NCI-H82 (cell line): ENCODE results near the gene CHI3L1.

Experiments
- DNase-seq: peaks from one replicate; lab custom pipeline; 2025; lab: John Stamatoyannopoulos, UW

The CHI3L1 gene

DNA sequence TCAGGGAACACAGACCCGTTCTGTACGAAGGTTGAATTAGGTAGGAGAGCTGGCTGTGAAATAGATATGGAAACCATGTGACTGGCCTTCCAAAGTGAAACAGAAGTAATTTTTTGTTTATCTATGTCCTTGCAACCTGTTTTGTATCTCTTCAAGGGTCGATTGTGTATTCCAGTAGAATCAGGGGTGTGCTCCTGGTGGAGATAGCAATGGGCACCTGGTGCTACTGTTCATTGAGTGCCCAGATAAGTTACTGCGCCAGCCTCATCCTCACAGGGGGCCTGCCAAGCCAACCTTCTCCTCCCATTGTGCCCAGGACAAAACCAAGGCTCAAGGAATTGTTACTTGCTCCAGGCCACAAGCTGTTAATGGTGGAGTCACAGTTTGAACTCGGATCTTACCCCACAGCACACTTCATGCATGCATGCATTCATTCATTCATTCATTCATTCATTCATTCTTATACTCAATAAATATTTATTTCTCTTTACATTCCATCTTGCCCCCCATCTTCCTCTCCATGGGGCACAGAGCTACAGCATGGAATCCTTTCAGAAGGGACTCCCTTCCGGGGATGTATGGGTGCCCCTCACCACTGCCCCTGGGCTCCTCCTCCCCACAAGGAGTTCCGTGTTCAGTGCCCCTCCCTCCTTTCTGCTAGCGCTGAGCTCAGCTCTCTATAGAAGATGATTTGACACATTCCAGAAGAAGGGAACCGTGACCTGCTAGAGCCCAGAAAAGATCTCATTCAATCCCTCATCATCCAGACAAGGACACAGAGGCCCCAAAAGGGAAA lies 34.9 kb downstream of the CHI3L1 start:
- no peak for DNase-seq

DNA sequence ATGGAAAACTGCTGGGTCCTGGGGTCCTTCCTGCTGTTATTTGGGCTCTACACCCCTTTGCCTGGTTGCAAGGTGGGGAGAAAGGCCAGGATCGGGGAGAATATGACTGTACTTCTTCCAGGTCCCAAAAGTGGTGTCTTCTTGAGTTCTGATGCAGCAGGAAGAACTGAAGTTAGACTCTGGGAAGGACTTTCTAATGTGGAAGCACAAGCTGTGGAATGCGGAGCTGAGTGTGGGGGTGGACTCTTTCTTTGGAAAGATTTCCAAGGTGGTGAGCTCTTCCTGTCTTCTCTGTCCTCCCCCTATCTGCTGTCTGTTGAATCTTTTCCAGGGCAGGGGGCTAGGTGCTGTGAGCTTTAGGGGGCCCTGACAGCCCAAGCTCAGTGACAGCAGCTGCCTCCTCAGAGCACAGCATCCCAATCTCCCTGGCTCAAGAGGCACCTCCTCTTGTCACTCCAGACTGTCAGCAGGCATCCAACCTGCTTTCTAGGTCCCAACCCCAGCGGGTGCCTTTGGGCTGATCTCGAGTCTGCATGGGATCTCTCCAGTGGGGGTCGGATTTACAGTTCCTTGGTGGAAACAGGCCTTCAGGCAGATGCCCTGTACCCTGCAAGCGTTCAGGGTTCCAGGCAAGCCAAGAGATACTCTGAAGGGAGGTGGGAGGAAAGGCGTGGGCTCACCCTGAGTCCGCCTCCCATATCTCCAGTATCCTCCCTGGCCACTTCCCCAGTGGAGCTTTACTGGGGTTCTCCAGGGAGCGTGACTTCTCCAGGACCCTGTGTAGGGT lies 35.8 kb downstream of the CHI3L1 start:
- DNase-seq, result peak; percentile 52

DNA sequence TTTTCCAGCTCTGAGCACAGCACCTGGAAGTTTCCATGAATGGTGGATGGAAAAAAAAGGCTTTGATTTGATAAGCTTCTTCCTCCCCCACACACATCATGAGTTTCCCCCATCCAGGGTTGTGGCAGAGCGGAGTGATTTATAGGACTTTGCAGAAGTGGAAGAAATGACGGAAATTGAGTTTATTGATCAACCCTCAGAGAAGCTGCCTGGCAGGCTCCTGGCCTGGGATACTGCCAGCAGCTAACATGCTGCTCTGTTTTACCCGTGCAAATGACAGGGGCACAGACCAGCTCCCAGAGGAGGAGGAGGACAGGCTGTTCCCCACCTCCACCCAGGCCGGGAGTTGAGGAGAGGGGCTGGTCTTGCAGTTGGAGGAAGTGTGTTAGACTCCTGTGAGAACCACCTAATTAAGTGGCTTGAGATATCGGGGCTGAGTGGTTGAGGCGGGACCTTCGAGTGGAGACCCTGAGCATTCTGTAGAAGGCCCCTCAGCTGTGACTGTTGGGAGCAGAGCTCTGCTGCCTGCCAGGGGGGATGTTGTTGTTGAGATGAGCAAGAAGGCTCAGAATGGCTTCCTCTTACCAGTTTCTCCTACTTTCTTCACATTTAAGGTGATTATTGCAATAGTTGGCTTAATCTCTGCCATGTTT lies 37.2 kb downstream of the CHI3L1 start:
- DNase-seq, result no peak

DNA sequence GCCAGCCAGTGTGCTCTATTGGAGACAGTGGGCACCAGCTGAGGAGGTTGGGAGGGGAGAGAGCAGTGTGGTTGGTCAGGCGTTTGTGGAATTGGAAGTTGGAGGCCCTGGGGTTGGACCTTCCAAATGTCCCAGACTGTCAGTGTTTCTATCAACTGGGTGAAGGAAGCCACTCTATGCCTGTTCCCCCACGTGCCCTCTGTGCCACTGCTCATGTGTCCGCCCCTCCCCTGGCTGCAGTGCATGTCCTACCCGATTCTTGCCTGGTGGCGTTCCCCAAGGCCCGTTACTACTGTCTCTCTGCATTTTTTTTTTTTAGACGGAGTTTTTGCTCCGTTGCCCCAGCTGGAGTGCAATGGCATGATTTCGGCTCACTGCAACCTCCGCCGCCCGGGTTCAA lies 37.9 kb downstream of the CHI3L1 start:
- DNase-seq, result no peak

DNA sequence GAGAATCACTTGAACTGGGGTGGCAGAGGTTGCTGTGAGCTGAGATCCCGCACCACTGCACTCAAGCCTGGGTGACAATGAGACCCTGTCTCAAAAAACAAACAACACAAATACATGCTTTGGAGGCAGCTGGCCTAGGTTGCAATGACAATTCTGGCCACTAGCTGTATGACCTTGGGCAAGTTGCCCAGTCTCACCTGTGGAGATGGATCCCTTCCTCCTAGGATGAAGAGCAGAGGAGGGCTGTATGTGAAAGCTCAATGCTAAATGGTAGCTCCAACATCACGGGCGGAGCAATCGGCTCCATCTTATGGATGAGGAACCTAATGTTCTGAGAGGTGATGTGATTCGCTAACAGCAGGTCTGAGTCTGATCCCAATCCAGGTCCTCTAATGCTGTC lies 38.4 kb downstream of the CHI3L1 start:
- peak; percentile 42 for DNase-seq

DNA sequence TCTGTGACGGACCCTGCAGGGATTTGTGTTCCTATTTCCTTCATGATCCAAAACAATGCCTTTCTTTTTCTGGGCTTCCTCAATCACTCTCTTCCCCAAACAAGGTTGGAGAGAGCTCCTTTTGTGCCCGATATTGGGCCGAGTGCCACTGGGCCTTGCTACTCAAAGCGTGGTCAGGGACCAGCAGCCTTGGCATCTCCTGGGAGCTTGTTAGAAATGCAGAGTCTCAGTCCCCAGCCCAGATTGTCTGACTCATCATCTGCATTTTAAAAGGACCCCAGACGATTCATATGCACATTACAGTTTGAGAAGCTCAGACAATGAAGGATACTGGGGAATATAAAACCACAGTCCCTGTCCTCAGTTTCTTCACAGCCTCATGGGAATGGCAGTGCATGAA lies 39.1 kb downstream of the CHI3L1 start:
- DNase-seq, result no peak

DNA sequence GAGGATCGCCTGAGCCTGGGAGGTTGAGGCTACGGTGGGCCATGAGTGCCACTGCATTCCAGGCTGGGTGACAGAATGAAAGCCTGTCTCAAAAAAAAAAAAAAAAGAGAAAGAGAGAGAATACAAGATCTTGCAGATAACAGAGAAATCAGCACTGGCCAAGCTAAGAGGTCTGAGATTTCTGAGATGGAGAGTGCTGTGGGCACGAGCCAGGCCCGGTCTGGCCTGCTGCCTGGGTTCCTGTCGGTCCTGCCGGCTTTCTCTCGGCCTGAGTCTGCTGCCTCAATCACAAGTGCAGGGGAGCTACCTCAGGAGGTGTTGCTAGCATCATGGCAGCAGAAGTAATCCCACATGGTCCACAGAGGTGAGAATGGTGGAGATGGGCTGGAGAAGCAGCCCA lies 40.0 kb downstream of the CHI3L1 start:
- DNase-seq, result no peak

DNA sequence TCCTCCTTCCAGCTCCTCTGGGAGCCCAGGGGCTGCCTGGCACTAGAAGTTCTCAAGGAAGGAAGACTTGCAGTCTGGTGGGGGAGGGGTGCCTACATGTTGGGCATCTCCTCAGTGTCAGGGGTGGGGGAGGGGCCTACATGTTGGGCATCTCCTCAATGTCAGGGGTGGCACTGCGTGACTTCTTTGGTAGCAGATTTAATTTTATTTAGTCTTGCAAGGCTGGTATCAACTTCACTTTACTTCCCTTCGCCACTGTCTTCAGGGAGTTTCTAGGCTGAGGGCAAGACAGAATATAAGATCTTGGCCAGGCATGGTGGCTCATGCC lies 40.5 kb downstream of the CHI3L1 start:
- DNase-seq, result no peak

DNA sequence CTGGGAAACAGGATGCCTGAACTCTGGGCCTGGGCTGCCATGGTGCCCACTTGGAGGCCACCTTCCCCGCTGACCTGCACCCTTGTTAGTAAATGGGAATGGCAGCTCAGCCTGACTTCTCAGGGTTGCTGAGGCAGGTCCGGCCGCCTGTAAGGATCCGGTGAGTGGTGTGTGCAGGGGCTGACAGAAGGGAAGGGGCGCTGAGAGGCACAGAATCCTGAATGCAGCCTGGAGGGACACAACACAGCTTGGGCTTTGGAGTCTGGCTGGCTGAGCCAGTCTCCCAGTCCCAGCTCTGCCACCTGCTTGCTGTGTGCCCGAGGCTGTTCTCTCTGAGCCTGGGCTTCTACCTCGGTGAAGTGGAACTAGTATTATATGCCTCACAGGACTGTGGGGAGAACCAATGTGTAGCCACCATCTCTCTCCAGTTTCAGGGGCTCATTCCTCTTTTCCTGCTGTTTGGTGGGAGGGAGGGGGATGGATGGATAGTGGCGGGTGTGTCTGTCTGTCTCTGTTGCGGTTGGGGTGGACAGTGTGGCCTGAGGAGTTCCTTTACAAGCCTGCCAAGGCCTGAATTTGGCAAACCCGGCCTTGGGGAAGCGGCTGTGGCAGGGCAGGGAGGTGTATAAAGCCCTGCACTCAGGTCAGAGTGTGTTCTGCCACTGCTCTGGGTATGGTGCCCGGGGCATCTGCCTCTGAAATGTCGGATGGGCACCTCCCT lies 41.0 kb downstream of the CHI3L1 start:
- DNase-seq, result no peak

DNA sequence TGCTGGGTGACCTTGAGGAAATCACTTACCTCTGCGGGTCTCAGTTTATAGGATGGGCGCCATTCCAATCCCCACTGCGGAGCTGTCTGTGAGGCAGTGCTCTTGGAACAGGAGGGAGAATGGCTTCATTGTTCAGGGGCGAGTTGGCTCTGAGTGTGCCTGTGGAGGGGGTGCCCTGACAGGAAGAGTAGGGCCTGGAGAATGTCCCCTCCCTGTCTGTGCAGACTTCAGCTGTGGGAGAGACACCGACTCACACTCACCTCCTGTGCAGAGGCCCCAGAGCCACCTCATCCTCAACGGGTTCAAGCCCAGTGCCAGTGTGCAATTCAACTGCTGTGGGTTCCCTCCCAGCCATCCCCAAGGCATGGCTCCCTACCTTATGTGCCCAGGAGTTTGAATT lies 41.8 kb downstream of the CHI3L1 start:
- DNase-seq, result no peak

DNA sequence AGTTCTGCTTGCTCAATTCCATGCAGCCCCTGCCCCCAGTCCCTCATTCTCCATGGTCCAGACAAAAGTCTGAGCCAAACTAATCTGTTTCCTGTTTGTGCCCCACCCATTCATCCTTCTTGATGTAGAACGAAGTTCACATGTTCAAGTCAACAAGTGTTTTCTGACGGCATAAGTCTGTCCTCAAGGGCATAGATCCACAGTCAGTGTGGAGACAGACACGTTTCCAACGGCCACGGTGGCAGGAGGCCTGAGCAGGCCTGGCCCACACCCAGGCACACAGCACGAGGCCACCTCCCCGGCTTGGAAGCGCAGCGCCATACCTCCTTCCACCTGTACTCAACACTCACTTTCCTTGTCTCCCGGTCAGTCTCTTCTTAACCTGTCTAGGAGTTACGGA lies 42.9 kb downstream of the CHI3L1 start:
- DNase-seq, result no peak

DNA sequence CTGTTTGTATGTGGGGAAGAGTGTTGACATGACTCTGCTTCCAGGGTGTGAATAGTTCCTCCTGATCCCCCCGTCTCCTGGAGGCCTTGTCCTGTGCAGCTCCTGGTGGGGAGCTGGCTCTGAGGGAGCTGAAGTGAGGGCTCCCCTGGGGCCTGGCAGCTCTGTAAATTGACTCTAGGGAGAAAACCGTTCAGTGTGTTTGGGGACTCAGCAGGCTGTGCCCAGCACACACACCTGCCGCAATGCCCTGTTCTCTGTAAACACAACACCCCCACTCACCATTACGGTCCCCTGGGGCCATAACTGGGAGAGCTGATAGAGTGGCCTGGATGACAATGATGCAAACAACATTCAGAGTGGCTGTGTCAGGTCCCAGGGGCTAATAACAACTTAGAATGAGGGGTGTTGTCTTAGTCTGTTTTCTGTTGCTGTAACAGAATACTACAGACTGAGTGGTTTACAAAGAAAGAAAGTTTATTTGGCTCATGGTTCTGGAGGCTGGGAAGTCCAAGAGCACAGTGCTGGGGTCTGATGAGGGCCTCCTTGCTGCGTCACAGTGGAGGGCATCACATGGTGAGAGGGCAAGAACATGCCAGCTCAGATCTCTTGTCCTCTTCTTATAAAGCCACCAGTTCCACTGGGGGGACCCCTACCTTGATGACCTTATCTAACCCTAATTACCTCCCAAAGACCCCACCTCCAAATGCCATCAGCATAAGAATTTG lies 43.7 kb downstream of the CHI3L1 start:
- DNase-seq, result no peak

DNA sequence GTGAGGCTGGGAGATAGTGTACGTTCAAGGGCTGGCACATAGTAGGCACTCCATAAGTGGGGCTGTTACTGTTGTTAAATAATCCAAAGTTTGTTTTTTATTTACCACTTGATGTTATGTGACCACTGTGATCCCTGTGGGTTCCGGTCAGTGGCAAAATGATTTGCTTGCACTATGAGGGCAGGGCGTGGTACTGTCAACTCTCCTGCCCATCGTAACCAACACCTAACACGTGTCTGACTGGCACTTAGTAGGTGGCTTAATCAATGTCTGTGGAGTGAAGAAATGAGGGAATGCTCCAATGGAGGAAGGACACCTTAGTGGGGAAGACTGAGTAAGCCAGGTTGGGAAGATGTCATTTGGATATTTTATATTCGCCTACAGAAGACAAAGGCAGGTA lies 44.4 kb downstream of the CHI3L1 start:
- no peak for DNase-seq

DNA sequence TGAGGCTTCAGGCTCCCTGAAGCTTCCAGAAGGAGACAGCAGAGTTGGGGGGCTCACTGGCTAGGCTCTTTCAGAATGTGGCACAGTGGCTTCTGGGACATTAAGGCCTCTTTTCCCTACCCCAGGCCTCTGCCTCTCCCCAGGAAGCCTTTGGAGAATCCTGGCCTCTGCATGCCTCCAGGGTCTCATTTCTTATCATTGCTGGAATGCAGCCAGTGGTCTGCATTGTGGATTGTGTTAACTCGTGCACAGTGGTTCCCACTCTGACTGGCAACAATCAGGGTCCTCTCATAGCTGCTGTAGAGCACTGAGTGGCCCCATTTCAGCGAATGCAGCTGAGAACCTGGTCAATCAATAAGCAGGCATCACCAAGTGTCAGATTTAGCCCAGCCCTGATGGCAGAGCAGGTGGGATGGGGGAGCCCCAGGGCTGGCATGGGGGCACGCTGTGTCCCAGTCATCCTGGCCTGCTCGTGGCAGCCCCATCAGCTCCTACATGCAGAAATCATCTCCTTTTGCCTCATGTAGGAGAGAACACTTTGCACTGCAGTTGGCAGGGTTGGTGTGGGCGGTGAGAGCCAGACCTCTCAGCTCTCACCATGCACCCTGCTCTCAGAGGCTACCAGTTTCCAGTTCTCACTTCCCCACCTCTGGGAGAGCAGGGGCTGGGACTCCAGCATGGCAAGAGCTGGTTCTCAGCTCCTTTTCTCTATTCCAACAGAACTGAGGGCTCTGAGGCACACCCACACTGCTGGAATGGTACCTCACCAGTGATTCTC lies 45.6 kb downstream of the CHI3L1 start:
- DNase-seq, result no peak

DNA sequence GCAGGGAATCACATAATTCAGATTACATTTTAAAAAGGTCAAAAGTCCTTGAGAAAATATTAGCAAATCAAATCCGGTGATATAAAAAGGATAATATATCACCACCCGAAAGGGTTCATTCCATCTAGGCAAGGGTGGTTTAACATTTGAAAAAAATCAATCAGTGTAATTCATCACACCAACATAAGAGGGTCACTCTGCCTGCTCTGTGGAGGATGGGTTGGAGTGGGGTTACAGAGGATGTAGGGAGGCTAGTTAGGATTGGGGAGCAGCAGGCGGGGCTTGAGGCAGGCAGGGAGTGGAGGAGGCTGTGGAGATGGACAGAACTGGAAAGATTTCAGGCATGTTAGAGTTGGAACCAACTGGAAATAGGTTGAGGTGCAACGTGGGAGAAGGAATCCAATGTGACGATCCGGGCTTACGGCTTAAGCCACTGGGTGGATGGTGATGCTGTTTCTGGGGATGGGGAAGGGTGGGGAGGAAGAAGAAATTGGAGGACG lies 46.5 kb downstream of the CHI3L1 start:
- DNase-seq, result no peak

DNA sequence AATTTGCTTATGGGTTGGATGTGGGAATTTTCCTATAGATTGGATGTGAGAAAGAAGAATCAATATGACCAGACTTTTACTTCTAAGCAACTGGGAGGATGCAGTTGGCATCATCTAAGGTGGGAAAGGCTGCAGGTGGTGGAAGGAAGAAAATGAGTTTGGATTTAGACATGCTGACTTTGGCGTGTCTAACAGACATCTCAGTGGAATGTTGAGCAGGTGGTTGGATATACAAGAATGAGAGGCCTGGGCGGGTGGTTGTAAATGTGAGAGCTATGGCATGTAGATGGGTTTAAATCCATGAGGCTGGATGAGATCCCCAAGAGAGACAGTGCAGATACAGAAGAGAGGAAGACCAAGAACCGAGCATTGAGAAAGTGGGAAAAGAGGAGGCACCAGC lies 48.4 kb downstream of the CHI3L1 start:
- DNase-seq, result no peak

DNA sequence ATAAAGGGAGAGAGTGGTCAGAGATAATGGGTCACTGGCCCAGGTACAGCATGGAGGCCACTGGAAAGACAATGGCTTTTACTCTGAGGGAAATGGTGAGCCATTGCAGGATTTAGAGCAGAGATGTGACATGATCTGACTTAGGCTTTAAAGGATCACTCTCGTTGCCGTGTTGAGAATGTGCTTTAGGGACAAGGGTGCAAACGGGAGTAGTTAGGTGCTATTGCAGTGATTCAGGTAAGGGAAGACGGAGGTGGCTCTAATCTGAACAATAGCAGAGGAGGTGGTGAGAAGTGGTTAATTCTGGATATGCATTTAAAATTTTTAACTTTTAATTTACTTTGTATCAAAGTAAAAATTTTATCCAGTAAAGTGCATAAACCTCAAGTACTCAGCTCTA lies 49.2 kb downstream of the CHI3L1 start:
- DNase-seq, result no peak

DNA sequence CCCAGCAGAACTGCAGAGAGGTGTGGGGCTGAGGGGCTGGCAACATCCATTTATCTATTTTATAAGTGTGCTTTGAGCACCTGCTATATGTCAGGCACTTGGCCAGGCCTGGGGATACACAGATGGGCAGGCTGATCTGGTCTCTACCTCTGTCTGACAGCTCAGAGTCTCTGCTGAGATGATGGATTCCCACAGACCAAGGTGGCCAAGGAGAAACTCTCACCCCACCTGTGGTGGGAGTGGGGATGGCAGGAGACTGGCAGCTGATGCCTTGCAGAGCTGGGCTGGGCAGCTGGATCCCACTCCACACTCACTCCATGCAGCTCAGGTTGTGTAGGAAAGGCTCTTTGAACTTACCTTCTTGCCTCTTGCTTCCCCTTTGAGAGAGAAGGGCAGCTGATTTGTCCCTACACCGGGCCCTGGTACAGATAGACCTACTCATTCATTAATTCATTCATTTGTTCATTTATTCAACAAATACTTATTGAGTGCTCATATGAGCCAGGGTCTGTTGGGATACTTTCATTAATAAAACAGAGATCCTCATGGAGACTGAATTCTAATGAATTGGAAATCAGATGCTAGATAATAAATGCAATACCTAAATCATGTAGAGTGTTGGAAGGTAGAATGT lies 50.0 kb downstream of the CHI3L1 start:
- peak; percentile 58 for DNase-seq

DNA sequence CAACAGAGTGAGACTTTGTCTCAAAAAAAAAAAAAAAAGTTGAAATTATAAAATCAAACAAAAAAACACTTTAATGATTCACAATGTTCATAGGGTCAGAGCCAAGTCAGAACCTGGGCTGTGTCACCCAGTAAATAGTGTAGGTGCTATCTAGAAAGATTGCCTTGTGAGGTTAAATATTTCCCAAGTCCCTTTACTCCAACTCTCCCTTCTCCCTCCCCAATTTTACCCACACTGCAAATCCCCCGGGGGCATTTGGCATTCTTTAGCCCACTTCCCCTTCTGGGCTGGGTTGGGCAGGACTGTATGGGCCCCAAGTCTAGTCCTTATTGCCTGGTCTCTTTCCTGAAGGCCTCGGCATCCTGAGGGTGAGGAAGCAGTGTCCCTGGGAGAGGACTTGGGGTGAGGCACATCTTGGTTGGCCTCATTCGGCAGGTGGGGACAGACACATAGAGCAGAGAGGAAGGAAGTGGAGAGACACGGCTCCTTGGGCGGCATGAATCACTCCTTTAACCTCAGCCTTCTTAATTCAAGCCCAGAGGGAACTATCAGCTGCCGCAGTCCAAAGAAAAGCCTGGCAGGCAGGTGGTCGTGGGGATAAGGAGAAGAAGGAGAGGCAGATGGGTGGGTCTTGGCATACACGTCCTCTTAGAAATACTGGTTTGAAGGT lies 50.7 kb downstream of the CHI3L1 start:
- DNase-seq, result no peak
